Neural cell (in vitro differentiated cells): Measurements from ENCODE around the gene CETP. TPM values are rescaled to one million over a fixed set of nuclear protein-coding genes. Genes with fewer than 3 reads are reported as not detected.

Source experiments
- H2AFZ ChIP-seq: fragments of 200-600, 300-800 bp; sonication (generic), shearing (Covaris generic); 2 replicates; pipeline ENCODE4 v1.6.0; 2014; ENCODE audit warnings: low read depth, mild to moderate bottlenecking, antibody characterized with exemption, low read length, moderate library complexity
- H3F3A ChIP-seq: fragments of 200-600 bp; shearing (Covaris generic); 2 replicates; pipeline ENCODE4 v1.6.1; 2016; ENCODE audit warnings: mild to moderate bottlenecking, moderate library complexity, mixed read lengths, antibody characterized with exemption, low read length; ENCODE audit not compliant: insufficient read depth, poor library complexity, severe bottlenecking
- H3K27ac ChIP-seq: fragments of 200-600, 300-800 bp; sonication (generic), shearing (Covaris generic); 2 replicates; pipeline ENCODE4 v1.5.1; 2014; ENCODE audit warnings: mild to moderate bottlenecking, low read length, moderate library complexity
- H3K27me3 ChIP-seq: fragments of 300-800, 200-600 bp; sonication (generic), shearing (Covaris generic); 2 replicates; pipeline ENCODE4 v1.6.0; 2014; ENCODE audit warnings: mild to moderate bottlenecking, low read depth, low read length, moderate library complexity; ENCODE audit not compliant: insufficient read depth
- H3K36me3 ChIP-seq: fragments of 300-800, 200-600 bp; sonication (generic), shearing (Covaris generic); 2 replicates; pipeline ENCODE4 v1.5.1; 2014; ENCODE audit warnings: mild to moderate bottlenecking, antibody characterized with exemption, low read length, moderate library complexity; ENCODE audit not compliant: insufficient read depth
- H3K4me2 ChIP-seq: fragments of 300-800, 200-600 bp; sonication (generic), shearing (Covaris generic); 2 replicates; pipeline ENCODE4 v1.6.0; 2014; ENCODE audit warnings: mild to moderate bottlenecking, low read length
- H3K4me3 ChIP-seq: fragments of 300-800, 200-600 bp; sonication (generic), shearing (Covaris generic); 2 replicates; pipeline ENCODE4 v1.5.1; 2014; ENCODE audit warnings: mild to moderate bottlenecking, low read length, moderate library complexity
- H3K79me2 ChIP-seq: fragments of 200-600 bp; shearing (Covaris generic); replicated peaks from 2 replicates; pipeline ENCODE4 v1.6.0; 2014; ENCODE audit warnings: mild to moderate bottlenecking, low read length, moderate library complexity; ENCODE audit not compliant: insufficient read depth
- H3K9ac ChIP-seq: fragments of 300-800, 200-600 bp; sonication (generic), shearing (Covaris generic); 2 replicates; pipeline ENCODE4 v1.6.1; 2016; ENCODE audit warnings: mild to moderate bottlenecking, low read length, mixed read lengths
- H3K9me2 ChIP-seq: fragments of 200-600 bp; shearing (Covaris generic); 2 replicates; pipeline ENCODE4 v1.6.1; 2016; ENCODE audit warnings: mild to moderate bottlenecking, low read length, mixed read lengths; ENCODE audit not compliant: insufficient read depth
- H3K9me3 ChIP-seq: fragments of 200-600, 300-800 bp; sonication (generic), shearing (Covaris generic); 2 replicates; pipeline ENCODE4 v1.6.1; 2016; ENCODE audit warnings: mild to moderate bottlenecking, mixed run types, low read length, moderate library complexity, mixed read lengths
- H4K20me1 ChIP-seq: fragments of 200-600 bp; shearing (Covaris generic); 2 replicates; pipeline ENCODE4 v1.6.1; 2016; ENCODE audit warnings: mild to moderate bottlenecking, mixed run types; ENCODE audit not compliant: insufficient read depth
- EP300 ChIP-seq: fragments of 450-650 bp; conservative IDR thresholded peaks from 2 replicates; pipeline ENCODE4 v1.6.1; 2014; ENCODE audit warnings: antibody characterized with exemption, mild to moderate bottlenecking, moderate library complexity; ENCODE audit not compliant: poor library complexity, severe bottlenecking
- EZH2 ChIP-seq: fragments of 200-600, 300-800 bp; shearing (Covaris generic), sonication (generic); IDR thresholded peaks from 2 replicates; pipeline ENCODE4 v1.6.1; 2014; ENCODE audit warnings: antibody characterized with exemption, low read length, borderline replicate concordance, mild to moderate bottlenecking; ENCODE audit not compliant: insufficient read depth, poor library complexity, severe bottlenecking
- MXI1 ChIP-seq: fragments of 450-650 bp; conservative IDR thresholded peaks from 2 replicates; pipeline ENCODE4 v1.6.1; 2014; ENCODE audit warnings: antibody characterized with exemption, mild to moderate bottlenecking; ENCODE audit not compliant: poor library complexity, severe bottlenecking
- POLR2AphosphoS5 ChIP-seq: IDR thresholded peaks from 2 replicates; pipeline ENCODE4 v1.6.1; 2012
- RAD21 ChIP-seq: fragments of 450-650 bp; conservative IDR thresholded peaks from 2 replicates; pipeline ENCODE4 v1.6.1; 2014; ENCODE audit warnings: antibody characterized with exemption, mild to moderate bottlenecking, moderate library complexity
- REST ChIP-seq: IDR thresholded peaks from 2 replicates; pipeline ENCODE4 v1.6.1; 2012; ENCODE audit warnings: borderline replicate concordance
- SMC3 ChIP-seq: fragments of 450-650 bp; conservative IDR thresholded peaks from 2 replicates; pipeline ENCODE4 v1.6.1; 2014; ENCODE audit warnings: antibody characterized with exemption, mild to moderate bottlenecking, moderate library complexity; ENCODE audit not compliant: poor library complexity
- TAF1 ChIP-seq: IDR thresholded peaks from 2 replicates; pipeline ENCODE4 v1.6.1; 2012; ENCODE audit warnings: low read depth
- polyA plus RNA-seq: library from polyadenylated mRNA; depleted of rRNA; stranded (reverse); fragments of >200 nt; gene quantifications from 2 replicates; pipeline ENCODE4 v1.2.3, GENCODE V29; 2014
- TF ChIP-seq, protein P1 (sequence below): fragments of 450-650 bp; IDR thresholded peaks from 2 replicates; pipeline ENCODE4 v1.5.1; 2014; ENCODE audit warnings: antibody characterized with exemption, mild to moderate bottlenecking, moderate library complexity; ENCODE audit not compliant: poor library complexity, severe bottlenecking

The CETP gene
- polyA plus RNA-seq, 1 donor from 2014 or later, result not detected

DNA sequence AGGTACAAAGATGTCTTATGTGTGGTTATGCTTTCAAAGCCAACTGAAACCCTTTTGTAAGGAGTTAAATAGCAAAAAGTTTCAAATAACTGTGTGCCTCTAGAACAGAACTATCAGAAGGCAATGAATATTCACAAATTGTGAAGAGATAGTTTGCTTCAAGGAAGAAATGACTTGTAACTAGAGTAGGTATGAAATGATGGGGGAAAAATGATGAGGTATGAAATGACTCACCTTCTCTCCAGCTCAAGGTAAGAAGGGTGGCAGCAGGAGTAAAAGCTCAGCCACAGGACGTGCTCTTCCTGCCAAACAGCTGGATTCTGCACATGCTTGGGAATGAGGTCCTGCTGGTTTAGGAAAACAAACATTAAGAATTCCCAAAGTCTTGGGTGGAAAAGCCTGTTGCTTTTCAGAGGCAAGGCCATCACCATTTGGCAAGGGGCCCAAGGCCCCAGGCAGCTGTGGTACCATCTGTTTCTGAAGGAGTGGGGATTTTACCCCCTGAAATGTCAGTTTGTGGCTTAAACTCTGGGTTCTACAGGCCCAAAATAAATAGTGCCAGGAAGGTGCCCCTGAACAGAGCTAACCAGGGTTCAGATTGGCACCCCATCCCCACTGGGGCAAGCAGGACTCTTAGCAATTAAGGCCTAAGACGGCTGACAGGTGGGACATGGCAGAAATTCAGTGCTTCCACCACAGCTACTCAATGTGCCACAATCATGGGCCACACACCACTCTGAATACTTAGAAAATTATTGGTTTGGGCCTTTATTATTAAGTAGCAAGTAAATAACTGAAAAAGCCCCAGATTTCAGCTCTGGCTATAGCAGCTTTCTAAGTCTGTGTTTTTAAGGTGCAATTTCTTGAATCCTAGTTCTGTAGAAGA is 16.6 kb upstream of the CETP start:
- H3K9me3 ChIP-seq, result no peaks in the 10 kb centered on the region
- no peak overlapping the region for H3K9ac ChIP-seq
- H3K4me2 ChIP-seq, result no peak overlapping the region
- no peaks in the 10 kb centered on the region for H4K20me1 ChIP-seq
- H3K79me2 ChIP-seq, result no peaks in the 10 kb centered on the region
- no peaks in the 10 kb centered on the region for H3K36me3 ChIP-seq
- TF ChIP-seq EZH2 (no peak), EP300 (no peak), TAF1 (no peak), REST (no peak), POLR2AphosphoS5 (no peak), MXI1 (no peak), RAD21 (no peak), SMC3 (no peak)
- TF ChIP-seq, protein P1, sequence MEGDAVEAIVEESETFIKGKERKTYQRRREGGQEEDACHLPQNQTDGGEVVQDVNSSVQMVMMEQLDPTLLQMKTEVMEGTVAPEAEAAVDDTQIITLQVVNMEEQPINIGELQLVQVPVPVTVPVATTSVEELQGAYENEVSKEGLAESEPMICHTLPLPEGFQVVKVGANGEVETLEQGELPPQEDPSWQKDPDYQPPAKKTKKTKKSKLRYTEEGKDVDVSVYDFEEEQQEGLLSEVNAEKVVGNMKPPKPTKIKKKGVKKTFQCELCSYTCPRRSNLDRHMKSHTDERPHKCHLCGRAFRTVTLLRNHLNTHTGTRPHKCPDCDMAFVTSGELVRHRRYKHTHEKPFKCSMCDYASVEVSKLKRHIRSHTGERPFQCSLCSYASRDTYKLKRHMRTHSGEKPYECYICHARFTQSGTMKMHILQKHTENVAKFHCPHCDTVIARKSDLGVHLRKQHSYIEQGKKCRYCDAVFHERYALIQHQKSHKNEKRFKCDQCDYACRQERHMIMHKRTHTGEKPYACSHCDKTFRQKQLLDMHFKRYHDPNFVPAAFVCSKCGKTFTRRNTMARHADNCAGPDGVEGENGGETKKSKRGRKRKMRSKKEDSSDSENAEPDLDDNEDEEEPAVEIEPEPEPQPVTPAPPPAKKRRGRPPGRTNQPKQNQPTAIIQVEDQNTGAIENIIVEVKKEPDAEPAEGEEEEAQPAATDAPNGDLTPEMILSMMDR, result no peak
- H3K9me2 ChIP-seq, result no peaks in the 10 kb centered on the region
- H3K27me3 ChIP-seq, result no peaks in the 10 kb centered on the region
- H3F3A ChIP-seq, result no peaks in the 10 kb centered on the region
- no peak overlapping the region for H3K4me3 ChIP-seq
- H3K27ac ChIP-seq, result no peak overlapping the region
- H2AFZ ChIP-seq, result no peak overlapping the region

DNA sequence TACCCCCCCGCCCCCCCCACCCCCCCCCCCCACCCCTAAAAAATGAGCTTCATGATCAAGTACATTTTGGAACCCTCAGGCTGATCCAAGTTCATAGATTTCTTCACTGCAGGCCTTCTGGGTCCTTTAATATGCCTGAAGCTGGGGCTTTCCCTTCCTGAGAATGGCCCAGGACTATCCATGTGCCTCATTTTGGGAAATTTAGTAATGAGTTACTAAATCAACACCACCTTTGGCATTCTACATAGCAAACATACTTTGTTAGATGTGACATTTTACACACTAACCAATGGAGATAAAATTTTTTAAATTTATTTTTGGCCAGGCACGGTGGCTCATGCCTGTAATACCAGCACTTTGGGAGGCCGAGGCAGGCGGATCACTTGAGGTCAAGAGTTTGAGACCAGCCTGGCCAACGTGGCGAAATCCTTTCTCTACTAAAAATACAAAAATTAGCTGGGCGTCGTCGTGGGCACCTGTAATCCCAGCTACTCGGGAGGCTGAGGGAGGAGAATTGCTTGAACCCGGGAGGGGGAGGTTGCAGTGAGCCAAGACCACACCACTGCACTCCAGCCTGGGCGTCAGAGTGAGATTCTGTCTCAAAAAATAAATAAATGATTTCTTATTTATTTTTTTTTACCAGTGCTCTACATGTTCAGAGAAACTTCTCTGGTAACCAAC is 15.8 kb upstream of the CETP start:
- Histone ChIP-seq H3K4me3 (no peak overlapping the region), H3K9me2 (no peaks in the 10 kb centered on the region), H4K20me1 (no peaks in the 10 kb centered on the region), H3K27ac (no peak overlapping the region), H3K27me3 (no peaks in the 10 kb centered on the region), H3K36me3 (no peaks in the 10 kb centered on the region), H3K79me2 (no peaks in the 10 kb centered on the region), H3K4me2 (no peak overlapping the region), H3K9ac (no peak overlapping the region), H2AFZ (no peak overlapping the region), H3K9me3 (no peaks in the 10 kb centered on the region), H3F3A (no peaks in the 10 kb centered on the region)
- no peak for TF ChIP-seq MXI1
- no peak for TF ChIP-seq POLR2AphosphoS5
- TF ChIP-seq SMC3, result no peak
- TF ChIP-seq EZH2, result no peak
- no peak for TF ChIP-seq REST
- no peak for TF ChIP-seq TAF1
- TF ChIP-seq, protein P1, result no peak
- no peak for TF ChIP-seq EP300
- TF ChIP-seq RAD21, result no peak
